ENCODE results near the gene TTI1. TPM values are rescaled to one million over a fixed set of nuclear protein-coding genes. Genes with fewer than 3 reads are reported as not detected.

TTI1 gene
- total and polyA plus RNA-seq, 9 of the 15 experiments (the other 6 are each of a cell fraction or from before 2014, with no cell fraction given) = 9.8 to 55.1 (median 39.4) TPM

GRCh38 chr20:37936451-37936850 lies 96.8 kb downstream of the TTI1 start:
- Histone ChIP-seq H2AFZ (ENCODE audit: low read depth, low read length) (no peak overlapping the region), H3K4me3 (no peak overlapping the region), H4K20me1 (replicated peaks; ENCODE audit: control insufficient read depth, insufficient read depth, low read length) (no peaks in the 10 kb centered on the region), H3K79me2 (ENCODE audit: control insufficient read depth, insufficient read depth, low read length) (no peaks in the 10 kb centered on the region), H3K9me3 (replicated peaks; ENCODE audit: control insufficient read depth, insufficient read depth, low read depth, low read length) (no peaks in the 10 kb centered on the region), H3K4me2 (ENCODE audit: insufficient read depth, low read length) (no peak overlapping the region), H3K9ac (ENCODE audit: insufficient read depth in 1 of 2, low read depth in 2 of 2, low read length in 2 of 2) (no peak overlapping the region), H3K27me3 (ENCODE audit: control insufficient read depth in 2 of 2, insufficient read depth in 2 of 2, low read length in 2 of 2) (peaks cover 30 to 78% of the 10 kb centered on the region in 2 experiments), H3K9me1 (ENCODE audit: control insufficient read depth, insufficient read depth, low read length) (no peaks in the 10 kb centered on the region), H3K27ac (ENCODE audit: extremely low read depth, low read depth, low read length) (no peak overlapping the region), H3K36me3 (ENCODE audit: control insufficient read depth, insufficient read depth, low read length) (no peaks in the 10 kb centered on the region), H3K4me1 (replicated peaks in 1 of 2; ENCODE audit: control insufficient read depth in 2 of 2, insufficient read depth in 2 of 2, low read length in 2 of 2) (peaks cover 3 to 8% of the 10 kb centered on the region in 2 experiments; a peak in 3 of 5 replicates)
- WGBS (ENCODE audit: insufficient coverage, low coverage, missing lambda C conversion rate) = 6% methylated on average over 8 of the region's 8 CpGs
- ATAC-seq = no peak
- no peak for FAIRE-seq
- ChIA-PET POLR2A (interaction anchor here (0.6 kb wide), 1 partner anchor 10 kb away, joined by 3 read pairs; no protein-coding TSS in a partner anchor), CTCF (ENCODE audit: low intra/inter-chr PET ratio) (no interaction called here)
- in situ Hi-C loops (cut with MboI) (no loop called here), intact Hi-C loops (cut with micrococcal nuclease) (no loop called here)
- no peak for DNase-seq (ENCODE audit: extremely low read depth in 1 of 4, low spot score in 3 of 4)
- no TSS peak for BruUV-seq (replicated peaks)
- TF ChIP-seq CTCFL (IDR thresholded peaks at IDR 0.05; ENCODE audit: borderline replicate concordance, insufficient read depth, low read depth, low read length, poor library complexity, severe bottlenecking) = no peak
- TF ChIP-seq ZNF3 (CRISPR knock-in tag; IDR thresholded peaks at IDR 0.05) = no peak
- no peak for TF ChIP-seq PTTG1 (tag; IDR thresholded peaks at IDR 0.05; ENCODE audit: low read depth)
